Panc1 (cell line): ENCODE data around the gene NLRP1.

Experiments used
- CTCF ChIP-seq: fragments of 450-650 bp; IDR thresholded peaks from 2 replicates; pipeline ENCODE4 v1.5.1; 2017; ENCODE audit warnings: mild to moderate bottlenecking
- POLR2AphosphoS5 ChIP-seq: IDR thresholded peaks from 2 replicates; pipeline ENCODE4 v1.6.1; 2012; ENCODE audit warnings: mild to moderate bottlenecking, low read depth, low read length, moderate library complexity
- REST ChIP-seq, 2 experiments: IDR thresholded peaks; 2 replicates each; pipeline ENCODE4 v1.6.1; 2011 to 2012; ENCODE audit warnings: low read depth in 2 of 2, control low read depth in 1 of 2, low read length in 1 of 2, mild to moderate bottlenecking in 1 of 2, moderate library complexity in 1 of 2; ENCODE audit not compliant: insufficient read depth in 1 of 2
- SIN3A ChIP-seq: IDR thresholded peaks from 2 replicates; pipeline ENCODE4 v1.6.1; 2012; ENCODE audit warnings: low read depth, mild to moderate bottlenecking, low read length, moderate library complexity, borderline replicate concordance; ENCODE audit not compliant: insufficient read depth

GRCh38 chr17:5563456-5563855 lies 20.9 kb downstream of the NLRP1 start:
- TF ChIP-seq CTCF (no peak), POLR2AphosphoS5 (no peak), SIN3A (no peak), REST (IDR thresholded peaks at IDR 0.05; ENCODE audit: insufficient read depth in 1 of 2, low read depth in 2 of 2, low read length in 1 of 2) (no peak)
